Stomach (tissue), 9 donors: ENCODE results near the gene STX5. TPM values are rescaled to one million over a fixed set of nuclear protein-coding genes. Genes with fewer than 3 reads are reported as not detected.

Source experiments
- DNase-seq, 2 donors: peaks; one replicate each; pipeline versions ENCODE4 v3.0.0 to v3.0.0-alpha.2; 2013 to 2019
- H3K27ac ChIP-seq, 5 donors: fragments of 200-600 bp in 4 of 5; sonication (generic) in 4 of 5; one replicate each; pipeline ENCODE4 v1.5.1; 2013 to 2019; ENCODE audit warnings: mild to moderate bottlenecking in 1 of 5, moderate library complexity in 1 of 5
- H3K27me3 ChIP-seq, 3 donors: fragments of 200-600 bp; sonication (generic); one replicate each; pipeline ENCODE4 v1.5.1; 2017 to 2019; ENCODE audit warnings: mixed run types in 1 of 3
- H3K36me3 ChIP-seq, 4 donors: fragments of 200-600 bp; sonication (generic); 1 replicate in 3 of 4; 2 replicates in 1 of 4; pipeline ENCODE4 v1.5.1; 2016 to 2019
- H3K4me1 ChIP-seq, 4 donors: fragments of 200-600 bp; sonication (generic); one replicate each; pipeline ENCODE4 v1.5.1; 2016 to 2019
- H3K4me3 ChIP-seq, 4 donors: fragments of 200-600 bp; sonication (generic) in 3 of 4; one replicate each; pipeline ENCODE4 v1.5.1; 2016 to 2019; ENCODE audit warnings: mild to moderate bottlenecking in 1 of 4
- H3K9me3 ChIP-seq, 4 donors: fragments of 200-600 bp; sonication (generic); one replicate each; pipeline ENCODE4 v1.5.1; 2016 to 2019
- CTCF ChIP-seq, 7 experiments: fragments of 450-650 bp in 4 of 7; fragments of 200-600 bp in 3 of 7; sonication (generic) in 3 of 7; IDR thresholded peaks; one replicate each; pipeline ENCODE4 v1.5.1; 2016 to 2019; ENCODE audit warnings: antibody characterized with exemption in 7 of 7, control low read depth in 2 of 7, mild to moderate bottlenecking in 1 of 7
- EP300 ChIP-seq: sonication (generic); formaldehyde crosslinking; IDR thresholded peaks from one replicate; pipeline ENCODE4 v1.6.1; 2017; ENCODE audit warnings: antibody characterized with exemption
- POLR2A ChIP-seq, 4 donors: fragments of 450-650 bp; IDR thresholded peaks; one replicate each; pipeline ENCODE4 v1.6.1; 2016; ENCODE audit warnings: antibody characterized with exemption in 4 of 4, control low read depth in 2 of 4, mild to moderate bottlenecking in 1 of 4, moderate library complexity in 1 of 4
- POLR2AphosphoS5 ChIP-seq, 3 donors: sonication (generic); formaldehyde crosslinking; IDR thresholded peaks; one replicate each; pipeline ENCODE4 v1.6.1; 2016; ENCODE audit warnings: antibody characterized with exemption in 3 of 3
- WGBS, 5 donors: extraction: QIAGEN DNeasy Blood & Tissue Kit in 3 of 5; methylation state at CpG; one replicate each; pipeline versions ENCODE4 v1.1.5 to v1.1.7; 2013 to 2018; 5-methylcytosine and 5-hydroxymethylcytosine counted together
- intact Hi-C: fragments of 100-400 bp; cut with DNase I; formaldehyde crosslinking; loops from one replicate; pipeline ENCODE4 v1.15.1; 2023; ENCODE audit warnings: low total_unique reads
- polyA plus RNA-seq, 3 donors: library from polyadenylated mRNA; stranded (reverse); fragments of 200-250 nt; gene quantifications; one replicate each; pipeline ENCODE4 v1.2.3, GENCODE V29; 2013
- total RNA-seq, 5 donors: library from RNA; depleted of rRNA; stranded (reverse); fragments of >200 nt; gene quantifications; one replicate each; pipeline versions ENCODE4 v1.1.0 to v1.2.3, GENCODE V29; 2014 to 2016
- donor health status: healthy with polysubstance abuse.
- donor health status: Bipolar disorder and iron deficiency.
- donor health status: healthy.

The STX5 gene
- total and polyA plus RNA-seq, 8 donors, result 8.2 to 48.1 (median 26.7) TPM

DNA sequence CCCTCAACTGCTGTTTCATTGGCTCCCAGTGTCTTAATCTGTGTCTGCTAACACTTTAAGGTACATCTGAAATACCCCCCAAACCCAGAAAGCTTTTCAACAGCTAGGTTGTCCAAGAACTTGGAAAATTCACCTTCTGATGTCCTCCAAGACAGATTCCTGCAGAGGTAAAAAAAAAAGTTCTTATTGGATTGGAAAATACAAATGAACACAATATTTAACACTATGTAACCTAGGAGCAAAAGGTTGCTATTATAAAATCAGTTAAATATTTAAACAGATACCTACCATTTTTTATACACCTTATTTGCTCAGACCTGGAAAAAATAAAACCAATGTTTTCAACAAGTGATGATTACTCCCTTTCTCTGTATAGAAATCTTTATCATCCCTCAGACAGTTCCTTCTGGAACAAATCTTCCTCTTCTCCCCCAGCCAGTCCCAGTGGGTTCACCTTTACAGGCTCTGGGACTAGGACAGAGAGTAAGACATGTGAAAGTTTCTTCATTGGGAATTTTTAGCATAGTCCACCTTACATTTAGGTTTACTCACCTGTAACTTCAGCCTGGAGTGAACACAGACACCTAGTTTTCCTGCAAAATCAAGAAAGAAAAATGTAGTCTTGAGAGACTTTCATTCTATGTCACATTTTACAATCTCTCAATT is 20.8 kb upstream of the STX5 start:
- Histone ChIP-seq H3K27me3 (no peaks in the 10 kb centered on the region), H3K9me3 (no peaks in the 10 kb centered on the region), H3K36me3 (peaks cover 31 to 35% (median 32%) of the 10 kb centered on the region in 4 donors), H3K27ac (no peak overlapping the region), H3K4me1 (peaks cover 29 to 56% (median 40%) of the 10 kb centered on the region in 4 donors), H3K4me3 (peak overlapping the region in 2 of 4 donors; percentile 92 to 99)
- no peak for TF ChIP-seq CTCF (IDR thresholded peaks at IDR 0.05)
- TF ChIP-seq EP300, result no peak
- no peak for TF ChIP-seq POLR2AphosphoS5 (IDR thresholded peaks at IDR 0.05)
- TF ChIP-seq POLR2A (IDR thresholded peaks at IDR 0.05), result no peak
- intact Hi-C loops, result loop anchor here (10.0 kb wide), 1 partner anchor 58 kb away; the partner anchor contains the start of gene TMEM223
- DNase-seq, result no peak

- no peaks in the 10 kb centered on the region for H3K9me3 ChIP-seq
- WGBS, 5 donors, result 31 to 56% (median 50%) methylated on average over 3 of the region's 3 CpGs
- H3K4me1 ChIP-seq, result peaks cover 26 to 50% (median 34%) of the 10 kb centered on the region in 4 donors
- H3K27me3 ChIP-seq, result no peaks in the 10 kb centered on the region
- DNase-seq, result no peak
- TF ChIP-seq POLR2A (IDR thresholded peaks at IDR 0.05), result no peak
- TF ChIP-seq POLR2AphosphoS5 (IDR thresholded peaks at IDR 0.05), result no peak
- TF ChIP-seq EP300, result no peak
- TF ChIP-seq CTCF (IDR thresholded peaks at IDR 0.05), result no peak
- H3K27ac ChIP-seq, result peak overlapping the region in 1 of 5 donors; percentile 2
- intact Hi-C loops, result loop anchor here (10.0 kb wide), 1 partner anchor 57 kb away; the partner anchor contains the start of gene TMEM223
- no peak overlapping the region for H3K4me3 ChIP-seq
- peaks cover 31 to 35% (median 32%) of the 10 kb centered on the region in 4 donors for H3K36me3 ChIP-seq
These were observed 20.1 kb upstream of the STX5 start for GRCh38 chr11:62851807-62852522.

- peaks cover 21 to 42% (median 26%) of the 10 kb centered on the region in 4 donors for H3K4me1 ChIP-seq
- DNase-seq, result no peak
- peaks cover 31 to 35% (median 32%) of the 10 kb centered on the region in 4 donors for H3K36me3 ChIP-seq
- no peak overlapping the region for H3K4me3 ChIP-seq
- no peaks in the 10 kb centered on the region for H3K9me3 ChIP-seq
- WGBS, 5 donors, result 51 to 59% (median 56%) methylated on average over 14 to 15 of the region's 15 CpGs
- H3K27me3 ChIP-seq, result no peaks in the 10 kb centered on the region
- H3K27ac ChIP-seq, result peak overlapping the region in 1 of 5 donors; percentile 2
- intact Hi-C loops, result loop anchor here (10.0 kb wide), 1 partner anchor 56 kb away; the partner anchor contains the start of gene TMEM223
- TF ChIP-seq EP300 (no peak), POLR2A (IDR thresholded peaks at IDR 0.05) (no peak), CTCF (IDR thresholded peaks at IDR 0.05) (no peak), POLR2AphosphoS5 (IDR thresholded peaks at IDR 0.05) (no peak)
These were observed 19.3 kb upstream of the STX5 start for GRCh38 chr11:62850911-62851806.

DNA sequence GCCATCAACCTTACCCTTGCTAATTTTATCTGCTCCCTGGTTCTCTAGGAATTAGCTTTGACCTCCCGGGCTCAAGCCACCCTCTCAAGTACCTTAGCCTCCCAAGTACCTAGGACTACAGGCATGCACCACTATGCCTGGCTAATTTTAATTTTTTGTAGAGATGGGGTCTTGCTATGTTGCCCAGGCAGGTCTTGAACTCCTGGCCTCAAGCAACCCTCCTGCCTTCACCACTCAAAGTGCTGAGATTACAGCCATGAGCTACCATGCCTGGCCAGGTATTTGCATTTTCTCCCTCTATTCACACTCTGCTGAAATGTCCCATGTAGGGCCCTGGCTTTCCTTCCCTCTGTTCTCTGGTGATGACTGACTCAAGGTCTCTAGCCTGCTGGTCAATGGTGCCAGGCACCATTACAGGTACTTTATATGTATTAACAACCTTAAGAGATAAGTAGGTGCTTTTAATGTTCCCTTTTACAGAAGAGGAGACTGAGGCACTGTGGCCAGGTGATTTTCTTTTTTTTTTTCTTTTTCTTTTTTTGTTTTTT is 16.0 kb upstream of the STX5 start:
- intact Hi-C loops, result no loop called here
- 89 to 95% (median 91%) methylated on average over 1 of the region's 1 CpG for WGBS, 5 donors
- Histone ChIP-seq H3K4me1 (peaks cover 0 to 19% (median 5%) of the 10 kb centered on the region in 4 donors), H3K4me3 (no peak overlapping the region), H3K36me3 (peaks cover 12 to 18% (median 16%) of the 10 kb centered on the region in 4 donors), H3K9me3 (no peaks in the 10 kb centered on the region), H3K27me3 (no peaks in the 10 kb centered on the region), H3K27ac (no peak overlapping the region)
- DNase-seq, result no peak
- no peak for TF ChIP-seq EP300
- TF ChIP-seq CTCF (IDR thresholded peaks at IDR 0.05), result no peak
- TF ChIP-seq POLR2AphosphoS5 (IDR thresholded peaks at IDR 0.05), result no peak
- TF ChIP-seq POLR2A (IDR thresholded peaks at IDR 0.05), result no peak
